ENCODE measurements around the gene SETD6. TPM values are rescaled to one million over a fixed set of nuclear protein-coding genes. Genes with fewer than 3 reads are reported as not detected.

The SETD6 gene
- total and polyA plus RNA-seq, 2 of the 8 experiments (the other 6 are each of a cell fraction or from before 2014, with no cell fraction given): 25.3 to 40.5 TPM

DNA sequence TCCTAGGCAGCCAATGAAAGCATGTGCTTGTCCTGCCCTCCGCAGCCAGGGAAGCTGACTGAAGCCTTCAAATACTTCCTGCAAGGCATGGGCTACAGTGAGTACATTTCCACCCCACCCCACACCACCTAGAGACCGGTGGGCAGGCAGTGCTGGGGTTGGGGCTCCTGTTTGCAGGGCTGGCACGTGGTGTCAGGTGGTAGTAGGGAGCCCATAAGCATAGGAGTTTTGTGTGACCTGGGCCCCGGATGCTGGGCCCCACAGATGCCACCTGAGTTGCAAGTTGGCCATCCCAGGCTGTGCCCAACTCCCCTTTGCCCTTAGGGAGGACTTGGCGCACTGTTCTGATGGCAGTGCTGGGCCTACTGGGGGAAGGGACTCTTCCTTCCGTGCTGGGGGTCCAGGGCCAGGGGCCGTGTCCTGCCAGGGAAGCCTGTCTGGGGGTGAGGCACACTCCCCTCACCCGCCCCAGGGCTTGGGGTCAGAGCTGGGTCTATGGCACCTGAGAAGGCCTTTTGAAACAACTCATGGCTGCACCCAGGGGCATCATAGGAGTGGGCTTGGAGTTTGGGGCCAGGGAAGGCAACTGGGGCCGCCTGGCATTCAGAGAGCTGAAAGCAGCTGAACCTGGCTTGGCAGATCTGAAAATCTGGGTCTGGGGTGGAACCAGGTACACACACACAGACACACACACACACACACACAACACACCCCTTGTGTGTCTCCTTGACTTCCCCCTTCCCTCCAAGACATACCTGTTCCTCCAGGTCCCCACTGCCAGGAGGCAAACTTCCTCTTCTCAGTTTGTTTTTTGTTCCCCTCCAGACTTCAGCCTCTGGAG is 5.8 kb upstream of the SETD6 start (continued):
- TF ChIP-seq, protein P1, sequence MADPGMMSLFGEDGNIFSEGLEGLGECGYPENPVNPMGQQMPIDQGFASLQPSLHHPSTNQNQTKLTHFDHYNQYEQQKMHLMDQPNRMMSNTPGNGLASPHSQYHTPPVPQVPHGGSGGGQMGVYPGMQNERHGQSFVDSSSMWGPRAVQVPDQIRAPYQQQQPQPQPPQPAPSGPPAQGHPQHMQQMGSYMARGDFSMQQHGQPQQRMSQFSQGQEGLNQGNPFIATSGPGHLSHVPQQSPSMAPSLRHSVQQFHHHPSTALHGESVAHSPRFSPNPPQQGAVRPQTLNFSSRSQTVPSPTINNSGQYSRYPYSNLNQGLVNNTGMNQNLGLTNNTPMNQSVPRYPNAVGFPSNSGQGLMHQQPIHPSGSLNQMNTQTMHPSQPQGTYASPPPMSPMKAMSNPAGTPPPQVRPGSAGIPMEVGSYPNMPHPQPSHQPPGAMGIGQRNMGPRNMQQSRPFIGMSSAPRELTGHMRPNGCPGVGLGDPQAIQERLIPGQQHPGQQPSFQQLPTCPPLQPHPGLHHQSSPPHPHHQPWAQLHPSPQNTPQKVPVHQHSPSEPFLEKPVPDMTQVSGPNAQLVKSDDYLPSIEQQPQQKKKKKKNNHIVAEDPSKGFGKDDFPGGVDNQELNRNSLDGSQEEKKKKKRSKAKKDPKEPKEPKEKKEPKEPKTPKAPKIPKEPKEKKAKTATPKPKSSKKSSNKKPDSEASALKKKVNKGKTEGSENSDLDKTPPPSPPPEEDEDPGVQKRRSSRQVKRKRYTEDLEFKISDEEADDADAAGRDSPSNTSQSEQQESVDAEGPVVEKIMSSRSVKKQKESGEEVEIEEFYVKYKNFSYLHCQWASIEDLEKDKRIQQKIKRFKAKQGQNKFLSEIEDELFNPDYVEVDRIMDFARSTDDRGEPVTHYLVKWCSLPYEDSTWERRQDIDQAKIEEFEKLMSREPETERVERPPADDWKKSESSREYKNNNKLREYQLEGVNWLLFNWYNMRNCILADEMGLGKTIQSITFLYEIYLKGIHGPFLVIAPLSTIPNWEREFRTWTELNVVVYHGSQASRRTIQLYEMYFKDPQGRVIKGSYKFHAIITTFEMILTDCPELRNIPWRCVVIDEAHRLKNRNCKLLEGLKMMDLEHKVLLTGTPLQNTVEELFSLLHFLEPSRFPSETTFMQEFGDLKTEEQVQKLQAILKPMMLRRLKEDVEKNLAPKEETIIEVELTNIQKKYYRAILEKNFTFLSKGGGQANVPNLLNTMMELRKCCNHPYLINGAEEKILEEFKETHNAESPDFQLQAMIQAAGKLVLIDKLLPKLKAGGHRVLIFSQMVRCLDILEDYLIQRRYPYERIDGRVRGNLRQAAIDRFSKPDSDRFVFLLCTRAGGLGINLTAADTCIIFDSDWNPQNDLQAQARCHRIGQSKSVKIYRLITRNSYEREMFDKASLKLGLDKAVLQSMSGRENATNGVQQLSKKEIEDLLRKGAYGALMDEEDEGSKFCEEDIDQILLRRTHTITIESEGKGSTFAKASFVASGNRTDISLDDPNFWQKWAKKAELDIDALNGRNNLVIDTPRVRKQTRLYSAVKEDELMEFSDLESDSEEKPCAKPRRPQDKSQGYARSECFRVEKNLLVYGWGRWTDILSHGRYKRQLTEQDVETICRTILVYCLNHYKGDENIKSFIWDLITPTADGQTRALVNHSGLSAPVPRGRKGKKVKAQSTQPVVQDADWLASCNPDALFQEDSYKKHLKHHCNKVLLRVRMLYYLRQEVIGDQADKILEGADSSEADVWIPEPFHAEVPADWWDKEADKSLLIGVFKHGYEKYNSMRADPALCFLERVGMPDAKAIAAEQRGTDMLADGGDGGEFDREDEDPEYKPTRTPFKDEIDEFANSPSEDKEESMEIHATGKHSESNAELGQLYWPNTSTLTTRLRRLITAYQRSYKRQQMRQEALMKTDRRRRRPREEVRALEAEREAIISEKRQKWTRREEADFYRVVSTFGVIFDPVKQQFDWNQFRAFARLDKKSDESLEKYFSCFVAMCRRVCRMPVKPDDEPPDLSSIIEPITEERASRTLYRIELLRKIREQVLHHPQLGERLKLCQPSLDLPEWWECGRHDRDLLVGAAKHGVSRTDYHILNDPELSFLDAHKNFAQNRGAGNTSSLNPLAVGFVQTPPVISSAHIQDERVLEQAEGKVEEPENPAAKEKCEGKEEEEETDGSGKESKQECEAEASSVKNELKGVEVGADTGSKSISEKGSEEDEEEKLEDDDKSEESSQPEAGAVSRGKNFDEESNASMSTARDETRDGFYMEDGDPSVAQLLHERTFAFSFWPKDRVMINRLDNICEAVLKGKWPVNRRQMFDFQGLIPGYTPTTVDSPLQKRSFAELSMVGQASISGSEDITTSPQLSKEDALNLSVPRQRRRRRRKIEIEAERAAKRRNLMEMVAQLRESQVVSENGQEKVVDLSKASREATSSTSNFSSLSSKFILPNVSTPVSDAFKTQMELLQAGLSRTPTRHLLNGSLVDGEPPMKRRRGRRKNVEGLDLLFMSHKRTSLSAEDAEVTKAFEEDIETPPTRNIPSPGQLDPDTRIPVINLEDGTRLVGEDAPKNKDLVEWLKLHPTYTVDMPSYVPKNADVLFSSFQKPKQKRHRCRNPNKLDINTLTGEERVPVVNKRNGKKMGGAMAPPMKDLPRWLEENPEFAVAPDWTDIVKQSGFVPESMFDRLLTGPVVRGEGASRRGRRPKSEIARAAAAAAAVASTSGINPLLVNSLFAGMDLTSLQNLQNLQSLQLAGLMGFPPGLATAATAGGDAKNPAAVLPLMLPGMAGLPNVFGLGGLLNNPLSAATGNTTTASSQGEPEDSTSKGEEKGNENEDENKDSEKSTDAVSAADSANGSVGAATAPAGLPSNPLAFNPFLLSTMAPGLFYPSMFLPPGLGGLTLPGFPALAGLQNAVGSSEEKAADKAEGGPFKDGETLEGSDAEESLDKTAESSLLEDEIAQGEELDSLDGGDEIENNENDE (IDR thresholded peaks at IDR 0.05; ENCODE audit: insufficient replicate concordance, low read length): no peak
- TF ChIP-seq MAX (IDR thresholded peaks at IDR 0.05) (no peak), CBX5 (IDR thresholded peaks at IDR 0.05; ENCODE audit: low read depth, low read length) (no peak), CBX8 (IDR thresholded peaks at IDR 0.05; ENCODE audit: borderline replicate concordance, low read depth, low read length) (no peak), SP2 (IDR thresholded peaks at IDR 0.05; ENCODE audit: low read length) (no peak)
